GM18951 (cell line): ENCODE results near the gene SFSWAP.
"Not testable (repeated sequence)": the region's sequence is repeated elsewhere in the genome, so short reads cannot be mapped to it uniquely, and the experiment has no call there.

Source experiments
- POLR2A ChIP-seq: IDR thresholded peaks from 4 replicates; pipeline ENCODE4 v1.6.1; 2011; ENCODE audit warnings: mild to moderate bottlenecking; ENCODE audit not compliant: insufficient read length, insufficient read depth; ENCODE audit errors: extremely low read depth
- in situ Hi-C: fragments of 300-500 bp; cut with MboI; formaldehyde crosslinking; loops from one replicate; pipeline ENCODE4 v1.12.0; 2022; ENCODE audit warnings: low sequenced_read_pairs, mixed read lengths, inconsistent platforms; ENCODE audit not compliant: unreplicated experiment

SFSWAP gene

GRCh38 chr12:131774576-131775391 is 63.9 kb downstream of the SFSWAP start:
- in situ Hi-C loops, result no loop called here
- TF ChIP-seq POLR2A, result no peak

- TF ChIP-seq POLR2A, result no peak
- in situ Hi-C loops, result no loop called here
These were observed 64.7 kb downstream of the SFSWAP start for GRCh38 chr12:131775392-131776236.

GRCh38 chr12:131776237-131776889 is 65.5 kb downstream of the SFSWAP start:
- TF ChIP-seq POLR2A, result no peak

GRCh38 chr12:131777269-131777668 is 66.4 kb downstream of the SFSWAP start:
- in situ Hi-C loops, result not testable (repeated sequence)

More at GRCh38 chr12:131776237-131776889, 65.5 kb downstream of the SFSWAP start:
- in situ Hi-C loops, result no loop called here

GRCh38 chr12:131779027-131779426 is 68.1 kb downstream of the SFSWAP start:
- no peak for TF ChIP-seq POLR2A
- in situ Hi-C loops, result no loop called here

GRCh38 chr12:131782061-131782460 is 71.2 kb downstream of the SFSWAP start:
- in situ Hi-C loops, result no loop called here
- TF ChIP-seq POLR2A, result no peak

GRCh38 chr12:131783915-131784541 is 73.1 kb downstream of the SFSWAP start:
- no peak for TF ChIP-seq POLR2A
- in situ Hi-C loops, result no loop called here

GRCh38 chr12:131784909-131785762 is 74.2 kb downstream of the SFSWAP start:
- in situ Hi-C loops, result no loop called here
- TF ChIP-seq POLR2A, result no peak

- no peak for TF ChIP-seq POLR2A
- in situ Hi-C loops, result no loop called here
These were observed 75.0 kb downstream of the SFSWAP start for GRCh38 chr12:131785763-131786330.

GRCh38 chr12:131786331-131786730 is 75.4 kb downstream of the SFSWAP start:
- TF ChIP-seq POLR2A, result no peak
- in situ Hi-C loops, result no loop called here

GRCh38 chr12:131787143-131787660 is 76.3 kb downstream of the SFSWAP start:
- no peak for TF ChIP-seq POLR2A
- in situ Hi-C loops, result no loop called here

- in situ Hi-C loops, result no loop called here
- no peak for TF ChIP-seq POLR2A
These were observed 77.2 kb downstream of the SFSWAP start for GRCh38 chr12:131788070-131788469.

- TF ChIP-seq POLR2A, result no peak
- in situ Hi-C loops, result no loop called here
These were observed 78.7 kb downstream of the SFSWAP start for GRCh38 chr12:131789638-131790037.
